Measurements from ENCODE around the gene IKZF5.
A peak's percentile ranks its signal among the peaks of the same experiment; 100 is the strongest.

The IKZF5 gene

DNA sequence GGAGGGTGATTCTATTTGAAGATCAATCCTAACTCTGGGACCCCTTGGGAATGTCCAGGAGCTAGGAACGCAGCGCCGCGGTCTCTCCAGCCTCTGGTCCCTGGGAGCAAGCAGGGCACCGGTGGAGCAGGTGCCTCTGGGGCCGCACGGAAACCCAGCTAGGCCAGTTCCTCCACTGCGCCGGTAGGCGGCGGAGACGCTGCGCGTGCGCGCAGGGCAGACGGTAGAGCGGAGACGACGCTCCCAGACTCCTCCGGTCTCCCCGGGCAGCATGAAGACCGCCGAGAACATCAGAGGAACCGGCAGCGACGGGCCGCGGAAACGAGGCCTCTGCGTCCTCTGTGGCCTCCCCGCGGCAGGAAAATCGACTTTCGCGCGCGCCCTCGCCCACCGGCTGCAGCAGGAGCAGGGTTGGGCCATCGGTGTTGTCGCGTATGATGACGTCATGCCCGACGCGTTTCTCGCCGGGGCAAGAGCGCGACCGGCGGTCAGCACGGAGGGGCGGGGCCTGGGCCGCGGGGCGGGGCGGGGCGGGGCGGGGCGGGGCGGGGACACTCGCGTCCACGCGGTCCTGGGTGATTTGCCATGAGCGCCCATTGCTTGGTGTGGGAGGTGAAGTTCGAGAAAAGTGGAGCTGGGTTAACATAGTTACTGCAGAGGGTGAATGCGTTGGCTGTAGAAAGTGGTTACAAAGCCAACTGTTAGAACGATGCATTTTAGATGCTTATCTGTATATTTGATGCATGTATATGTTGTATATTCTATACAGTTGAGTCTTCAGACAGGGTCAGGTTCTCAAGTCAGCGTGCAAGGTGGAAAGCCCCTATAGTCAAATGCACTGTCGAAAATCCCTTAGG lies 28.2 kb downstream of the IKZF5 start, which contains the start of gene PSTK:
TSS of gene PSTK (plus strand) at position 193 of the 857 bp plus-strand sequence. CDS start at position 272, 79 bp downstream.
- TF ChIP-seq, protein P1, sequence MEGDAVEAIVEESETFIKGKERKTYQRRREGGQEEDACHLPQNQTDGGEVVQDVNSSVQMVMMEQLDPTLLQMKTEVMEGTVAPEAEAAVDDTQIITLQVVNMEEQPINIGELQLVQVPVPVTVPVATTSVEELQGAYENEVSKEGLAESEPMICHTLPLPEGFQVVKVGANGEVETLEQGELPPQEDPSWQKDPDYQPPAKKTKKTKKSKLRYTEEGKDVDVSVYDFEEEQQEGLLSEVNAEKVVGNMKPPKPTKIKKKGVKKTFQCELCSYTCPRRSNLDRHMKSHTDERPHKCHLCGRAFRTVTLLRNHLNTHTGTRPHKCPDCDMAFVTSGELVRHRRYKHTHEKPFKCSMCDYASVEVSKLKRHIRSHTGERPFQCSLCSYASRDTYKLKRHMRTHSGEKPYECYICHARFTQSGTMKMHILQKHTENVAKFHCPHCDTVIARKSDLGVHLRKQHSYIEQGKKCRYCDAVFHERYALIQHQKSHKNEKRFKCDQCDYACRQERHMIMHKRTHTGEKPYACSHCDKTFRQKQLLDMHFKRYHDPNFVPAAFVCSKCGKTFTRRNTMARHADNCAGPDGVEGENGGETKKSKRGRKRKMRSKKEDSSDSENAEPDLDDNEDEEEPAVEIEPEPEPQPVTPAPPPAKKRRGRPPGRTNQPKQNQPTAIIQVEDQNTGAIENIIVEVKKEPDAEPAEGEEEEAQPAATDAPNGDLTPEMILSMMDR (IDR thresholded peaks at IDR 0.05) = peak; percentile 93
- Histone ChIP-seq H3K9me3 (no peaks in the 10 kb centered on the region), H3K4me3 (ENCODE audit: low read depth in 1 of 2, low read length in 1 of 2) (peak within 1 kb of the TSS; percentile 78 to 94), H3K27ac (peak within 1 kb of the TSS; percentile 94), H3K27me3 (peaks cover 30% of the 10 kb centered on the region), H3K36me3 (no peaks in the 10 kb centered on the region), H3K4me1 (ENCODE audit: control insufficient read depth in 1 of 2, insufficient read depth in 1 of 2, low read depth in 1 of 2, low read length in 1 of 2) (peaks cover 13 to 16% of the 10 kb centered on the region in 2 experiments)

DNA sequence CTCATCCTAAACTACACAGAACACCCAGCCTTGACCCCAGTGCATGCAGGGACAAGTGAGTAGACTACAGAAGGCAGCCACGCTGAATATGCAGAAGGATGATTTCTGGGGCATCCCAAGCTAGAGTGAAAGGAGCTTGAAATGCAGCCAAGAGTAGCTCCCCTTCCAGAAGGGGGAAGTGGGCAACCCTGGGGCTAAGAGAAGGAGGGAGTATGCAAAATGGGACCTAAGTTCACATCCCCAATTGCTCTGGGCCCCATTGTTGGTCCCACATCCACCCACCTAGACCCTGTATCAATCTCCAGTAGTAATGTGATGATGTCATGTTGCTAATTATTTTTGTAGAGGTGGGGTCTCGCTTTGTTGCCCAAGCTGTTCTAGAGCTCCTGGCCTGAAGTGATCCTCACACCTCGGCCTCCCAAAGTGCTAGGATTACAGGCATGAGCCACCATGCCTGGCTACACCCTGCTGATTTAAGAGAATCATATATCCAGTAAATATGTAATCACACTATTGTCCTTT lies 34.0 kb downstream of the IKZF5 start:
- Histone ChIP-seq H3K27ac (no peak overlapping the region), H3K4me1 (ENCODE audit: control insufficient read depth in 1 of 2, insufficient read depth in 1 of 2, low read depth in 1 of 2, low read length in 1 of 2) (peaks cover 2 to 3% of the 10 kb centered on the region in 2 experiments), H3K27me3 (peaks cover 55% of the 10 kb centered on the region), H3K36me3 (no peaks in the 10 kb centered on the region), H3K4me3 (ENCODE audit: low read depth in 1 of 2, low read length in 1 of 2) (no peak overlapping the region), H3K9me3 (no peaks in the 10 kb centered on the region)
- TF ChIP-seq, protein P1 (IDR thresholded peaks at IDR 0.05) = no peak

DNA sequence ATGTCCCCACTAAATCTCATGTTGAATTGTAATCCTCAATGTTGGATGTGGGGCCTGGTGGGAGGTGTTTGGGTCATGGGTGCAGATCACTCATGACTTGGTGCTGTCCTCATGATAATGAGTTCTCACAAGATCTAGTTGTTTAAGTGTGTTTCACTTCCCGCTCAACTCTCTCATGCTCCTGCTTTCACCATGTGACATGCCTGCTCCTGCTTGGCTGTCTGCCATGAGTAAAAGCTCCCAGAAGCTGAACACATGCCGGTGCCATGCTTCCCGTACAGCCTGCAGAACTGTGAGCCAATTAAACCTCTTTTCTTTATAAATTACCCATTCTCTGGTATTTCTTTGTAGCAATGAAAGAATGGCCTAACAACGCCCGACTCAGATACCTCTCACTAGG lies 34.6 kb downstream of the IKZF5 start:
- Histone ChIP-seq H3K36me3 (no peaks in the 10 kb centered on the region), H3K9me3 (no peaks in the 10 kb centered on the region), H3K4me1 (ENCODE audit: control insufficient read depth in 1 of 2, insufficient read depth in 1 of 2, low read depth in 1 of 2, low read length in 1 of 2) (no peaks in the 10 kb centered on the region), H3K27ac (no peak overlapping the region), H3K27me3 (peaks cover 55% of the 10 kb centered on the region), H3K4me3 (ENCODE audit: low read depth in 1 of 2, low read length in 1 of 2) (no peak overlapping the region)
- TF ChIP-seq, protein P1 (IDR thresholded peaks at IDR 0.05) = no peak

DNA sequence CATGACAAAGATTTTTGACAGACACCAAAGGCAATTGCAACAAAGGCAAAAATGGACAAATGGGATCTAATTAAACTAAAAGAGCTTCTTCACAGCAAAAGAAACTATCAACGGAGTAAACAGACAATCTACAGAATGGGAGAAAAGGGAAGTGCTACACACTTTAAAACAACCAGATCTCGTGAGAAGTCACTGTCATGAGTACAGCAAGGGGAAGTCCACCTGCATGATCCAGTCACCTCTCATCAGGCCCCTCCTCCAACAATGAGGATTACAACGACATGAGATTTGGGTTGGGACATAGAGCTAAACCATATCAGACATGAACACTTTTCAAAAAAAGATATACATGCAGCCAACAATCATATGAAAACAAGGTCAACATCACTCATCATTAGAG lies 39.9 kb downstream of the IKZF5 start:
- Histone ChIP-seq H3K4me3 (ENCODE audit: low read depth in 1 of 2, low read length in 1 of 2) (no peak overlapping the region), H3K27me3 (peaks cover 18% of the 10 kb centered on the region), H3K9me3 (no peaks in the 10 kb centered on the region), H3K27ac (no peak overlapping the region), H3K36me3 (no peaks in the 10 kb centered on the region), H3K4me1 (ENCODE audit: control insufficient read depth in 1 of 2, insufficient read depth in 1 of 2, low read depth in 1 of 2, low read length in 1 of 2) (no peaks in the 10 kb centered on the region)
- TF ChIP-seq, protein P1 (IDR thresholded peaks at IDR 0.05) = no peak

DNA sequence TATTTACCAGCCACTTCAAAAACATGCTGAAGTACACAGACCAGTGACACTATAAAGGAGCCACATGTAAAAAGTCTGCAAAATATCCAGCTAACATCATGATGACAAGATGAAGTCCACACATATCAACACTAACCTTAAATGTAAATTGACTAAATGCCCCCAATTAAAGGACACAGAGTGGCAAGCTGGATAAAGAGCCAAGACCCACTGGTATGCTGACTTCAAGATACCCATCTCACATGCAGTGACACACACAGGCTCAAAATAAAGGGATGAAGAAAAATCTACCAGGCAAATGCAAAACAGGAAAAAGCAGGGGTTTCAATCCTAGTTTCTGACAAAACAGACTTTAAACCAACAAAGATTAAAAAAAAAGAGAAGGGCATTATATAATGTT lies 41.7 kb downstream of the IKZF5 start:
- Histone ChIP-seq H3K4me1 (ENCODE audit: control insufficient read depth in 1 of 2, insufficient read depth in 1 of 2, low read depth in 1 of 2, low read length in 1 of 2) (no peaks in the 10 kb centered on the region), H3K9me3 (no peaks in the 10 kb centered on the region), H3K4me3 (ENCODE audit: low read depth in 1 of 2, low read length in 1 of 2) (no peak overlapping the region), H3K27ac (no peak overlapping the region), H3K27me3 (peaks cover 24% of the 10 kb centered on the region), H3K36me3 (no peaks in the 10 kb centered on the region)
- TF ChIP-seq, protein P1 (IDR thresholded peaks at IDR 0.05) = no peak
